WTC11 (cell line): ENCODE measurements around the gene NELL1. TPM values are rescaled to one million over a fixed set of nuclear protein-coding genes. Genes with fewer than 3 reads are reported as not detected.

Experiments used
- ATAC-seq: fragments of 200-7000 bp; cut with Tn5 transposase; 2 replicates; pipeline ENCODE4 v1.10.0; 2021; ENCODE audit warnings: mild to moderate bottlenecking, moderate library complexity
- CTCF ChIA-PET: fragments of 300-600 bp; sonication (Branson Sonifier 250); formaldehyde crosslinking; loops from one replicate; lab custom pipeline; 2021; ENCODE audit warnings: antibody characterized with exemption; lab: Charles Lee
- POLR2A ChIA-PET: fragments of 350-600 bp; sonication (Branson Sonifier 250); formaldehyde crosslinking; loops from one replicate; lab custom pipeline; 2021; ENCODE audit warnings: antibody characterized with exemption; lab: Charles Lee
- DNase-seq: peaks from one replicate; pipeline ENCODE4 v3.0.0; 2021; ENCODE audit warnings: low spot score
- H3K27ac Mint-ChIP-seq: 2 replicates; pipeline ENCODE4 v1.8.0; 2021; ENCODE audit warnings: mixed read lengths
- H3K27me3 Mint-ChIP-seq: 2 replicates; pipeline ENCODE4 v1.8.0; 2021; ENCODE audit warnings: low read depth, mild to moderate bottlenecking, moderate library complexity, mixed read lengths
- H3K36me3 Mint-ChIP-seq: 2 replicates; pipeline ENCODE4 v1.8.0; 2021; ENCODE audit warnings: mixed read lengths
- H3K4me1 Mint-ChIP-seq: 2 replicates; pipeline ENCODE4 v1.8.0; 2022; ENCODE audit warnings: mixed read lengths
- H3K4me3 Mint-ChIP-seq: 2 replicates; pipeline ENCODE4 v1.8.0; 2021; ENCODE audit warnings: mild to moderate bottlenecking, moderate library complexity, mixed read lengths
- H3K9me3 Mint-ChIP-seq: 2 replicates; pipeline ENCODE4 v1.8.0; 2021; ENCODE audit warnings: mixed read lengths
- CREM ChIP-seq: sonication (generic); formaldehyde crosslinking; IDR thresholded peaks from 2 replicates; pipeline ENCODE4 v1.8.1; 2022; ENCODE audit warnings: mild to moderate bottlenecking, missing genetic modification reagents, moderate library complexity
- ELF4 ChIP-seq: sonication (generic); formaldehyde crosslinking; IDR thresholded peaks from 2 replicates; pipeline ENCODE4 v1.8.1; 2022; ENCODE audit warnings: low read depth, mild to moderate bottlenecking, moderate library complexity, missing genetic modification reagents
- FOXP1 ChIP-seq: sonication (generic); formaldehyde crosslinking; IDR thresholded peaks from 2 replicates; pipeline ENCODE4 v1.8.0; 2022; ENCODE audit warnings: missing genetic modification reagents, mild to moderate bottlenecking, moderate library complexity, borderline replicate concordance
- HMGA2 ChIP-seq: fragments of 250-450 bp; sonication (Bioruptor Pico); IDR thresholded peaks from 2 replicates; pipeline ENCODE4 v1.4.0; 2021; ENCODE audit warnings: mild to moderate bottlenecking, moderate library complexity
- JUN ChIP-seq: sonication (generic); formaldehyde crosslinking; IDR thresholded peaks from 2 replicates; pipeline ENCODE4 v1.8.0; 2023; ENCODE audit warnings: mild to moderate bottlenecking, missing genetic modification reagents
- RORB ChIP-seq: fragments of 250-450 bp; sonication (Bioruptor Pico); IDR thresholded peaks from 2 replicates; pipeline ENCODE4 v1.9.0; 2021; ENCODE audit warnings: mild to moderate bottlenecking
- TCF7 ChIP-seq: sonication (generic); formaldehyde crosslinking; IDR thresholded peaks from 2 replicates; pipeline ENCODE4 v1.8.0; 2022; ENCODE audit warnings: mild to moderate bottlenecking, low read depth, missing genetic modification reagents, moderate library complexity
- USF2 ChIP-seq: sonication (generic); formaldehyde crosslinking; IDR thresholded peaks from 2 replicates; pipeline ENCODE4 v1.8.1; 2023; ENCODE audit warnings: mild to moderate bottlenecking, missing genetic modification reagents, moderate library complexity
- ZBTB21 ChIP-seq: sonication (generic); formaldehyde crosslinking; IDR thresholded peaks from 2 replicates; pipeline ENCODE4 v1.8.1; 2023; ENCODE audit warnings: mild to moderate bottlenecking, missing genetic modification reagents, borderline replicate concordance
- ZNF281 ChIP-seq: sonication (generic); formaldehyde crosslinking; IDR thresholded peaks from 2 replicates; pipeline ENCODE4 v1.8.0; 2023; ENCODE audit warnings: mild to moderate bottlenecking, missing genetic modification reagents
- ZNF423 ChIP-seq: fragments of 250-450 bp; sonication (Bioruptor Pico); IDR thresholded peaks from 2 replicates; pipeline ENCODE4 v2.1.2; 2022; ENCODE audit warnings: mild to moderate bottlenecking, moderate library complexity
- total RNA-seq: library from RNA; stranded (reverse); gene quantifications from 3 replicates; pipeline ENCODE4 v1.2.3, GENCODE V29; 2021
- TF ChIP-seq, protein P1 (sequence below): fragments of 250-450 bp; sonication (Bioruptor Pico); conservative IDR thresholded peaks from 2 replicates; pipeline ENCODE4 v1.9.0; 2021; ENCODE audit warnings: mild to moderate bottlenecking
- TF ChIP-seq, protein P2 (sequence below): sonication (generic); formaldehyde crosslinking; IDR thresholded peaks from 2 replicates; pipeline ENCODE4 v1.8.1; 2022; ENCODE audit warnings: missing genetic modification reagents, borderline replicate concordance
- TF ChIP-seq, protein P3 (sequence below): fragments of 200-600 bp; IDR thresholded peaks from 2 replicates; pipeline ENCODE4 v1.8.0; 2022; ENCODE audit warnings: antibody characterized with exemption
- TF ChIP-seq, protein P4 (sequence below): sonication (generic); formaldehyde crosslinking; IDR thresholded peaks from 2 replicates; pipeline ENCODE4 v1.8.1; 2023; ENCODE audit warnings: mild to moderate bottlenecking, missing genetic modification reagents, borderline replicate concordance

NELL1 gene
- total RNA-seq, 1 experiment from 2014 or later, result 1.8 TPM

DNA sequence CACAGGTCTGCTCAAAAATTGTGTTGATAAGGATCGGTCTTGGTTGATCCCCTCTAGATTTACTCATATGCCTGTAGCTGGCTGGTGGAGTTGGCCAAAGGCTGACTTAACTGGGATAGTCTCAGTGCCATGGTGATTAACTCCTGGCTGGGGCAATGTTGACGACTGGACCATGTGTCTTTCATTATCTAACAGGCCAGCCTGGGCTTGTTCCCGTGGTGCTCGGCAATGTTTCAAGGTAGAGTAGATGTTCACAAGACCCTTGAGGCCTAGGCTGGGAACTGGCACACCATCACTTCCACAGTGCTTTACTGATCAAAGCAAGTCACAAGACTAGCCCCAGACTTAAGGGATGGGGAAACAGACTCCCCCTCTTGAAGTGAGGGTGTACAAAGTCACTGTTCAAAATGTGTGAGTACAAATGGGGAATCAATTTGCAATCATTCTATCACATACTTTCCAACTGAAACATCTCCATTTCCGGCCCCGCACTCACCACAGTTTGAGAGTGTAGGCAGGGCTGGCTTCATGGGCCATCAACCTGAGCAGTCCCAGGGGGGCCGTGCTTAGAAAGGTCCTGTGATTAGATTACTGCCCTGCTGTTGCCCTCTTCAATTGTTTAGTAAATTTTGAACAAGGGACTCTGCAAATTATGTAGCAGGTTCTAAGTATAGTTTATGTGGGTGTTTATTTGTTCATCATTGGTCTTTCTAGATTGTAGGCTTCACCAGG, 240.8 kb downstream of the NELL1 start:
- DNase-seq, result no peak
- peaks cover 32% of the 10 kb centered on the region for H3K4me1 Mint-ChIP-seq
- TF ChIP-seq ZBTB21 (CRISPR knock-in tag), result no peak
- no peak for TF ChIP-seq RORB (CRISPR knock-in tag)
- TF ChIP-seq ZNF281, result no peak
- no peak for TF ChIP-seq FOXP1
- no peak for TF ChIP-seq TCF7 (CRISPR knock-in tag)
- TF ChIP-seq, protein P1, sequence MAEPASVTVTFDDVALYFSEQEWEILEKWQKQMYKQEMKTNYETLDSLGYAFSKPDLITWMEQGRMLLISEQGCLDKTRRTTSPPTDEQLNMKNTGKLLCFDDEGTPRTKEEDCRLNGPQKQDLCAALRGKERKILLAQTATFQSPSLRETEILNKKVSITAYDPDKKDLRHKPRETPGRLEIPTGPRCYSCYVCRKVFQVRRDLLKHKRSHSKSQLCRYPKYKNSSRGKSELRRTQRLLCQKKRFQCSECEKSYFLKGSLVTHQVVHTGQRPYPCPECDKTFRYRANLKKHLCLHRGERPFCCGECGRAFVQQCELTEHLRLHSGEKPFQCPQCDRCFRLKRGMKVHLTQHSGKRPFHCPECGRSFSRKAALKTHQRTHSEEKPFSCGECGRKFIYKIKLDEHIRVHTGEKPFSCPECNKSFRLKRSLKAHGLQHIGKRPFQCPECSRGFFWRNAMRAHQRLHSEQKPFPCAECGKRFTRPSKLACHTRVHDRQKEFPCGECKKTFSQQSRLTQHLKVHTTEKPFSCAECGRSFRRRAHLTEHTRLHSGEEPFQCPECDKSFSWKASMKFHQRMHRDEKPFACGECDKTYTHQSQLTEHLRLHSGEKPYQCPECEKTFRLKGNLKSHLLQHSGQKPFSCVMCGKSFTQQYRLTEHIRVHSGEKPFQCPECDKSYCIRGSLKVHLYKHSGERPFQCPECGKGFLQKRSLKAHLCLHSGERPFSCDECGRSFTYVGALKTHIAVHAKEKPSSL (CRISPR knock-in tag), result no peak
- TF ChIP-seq USF2 (CRISPR knock-in tag), result no peak
- TF ChIP-seq, all 79 proteins: peak for 0
- peaks cover 12% of the 10 kb centered on the region for H3K27me3 Mint-ChIP-seq
- ChIA-PET CTCF (no interaction called here), POLR2A (no interaction called here)
- no peak overlapping the region for H3K4me3 Mint-ChIP-seq
- no peak overlapping the region for H3K27ac Mint-ChIP-seq
- ATAC-seq, result no peak
- peaks cover 10% of the 10 kb centered on the region for H3K36me3 Mint-ChIP-seq
- peaks cover 22% of the 10 kb centered on the region for H3K9me3 Mint-ChIP-seq

- Mint-ChIP-seq H3K4me1 (peaks cover 34% of the 10 kb centered on the region), H3K27me3 (peaks cover 12% of the 10 kb centered on the region), H3K4me3 (no peak overlapping the region), H3K27ac (no peak overlapping the region), H3K36me3 (peaks cover 9% of the 10 kb centered on the region), H3K9me3 (peaks cover 17% of the 10 kb centered on the region)
- no peak for ATAC-seq
- no peak for DNase-seq
- CTCF ChIA-PET, result interaction anchor here (0.6 kb wide), 1 partner anchor 15 kb away, joined by 5 read pairs; no protein-coding TSS in a partner anchor
- POLR2A ChIA-PET, result no interaction called here
- TF ChIP-seq, protein P2, sequence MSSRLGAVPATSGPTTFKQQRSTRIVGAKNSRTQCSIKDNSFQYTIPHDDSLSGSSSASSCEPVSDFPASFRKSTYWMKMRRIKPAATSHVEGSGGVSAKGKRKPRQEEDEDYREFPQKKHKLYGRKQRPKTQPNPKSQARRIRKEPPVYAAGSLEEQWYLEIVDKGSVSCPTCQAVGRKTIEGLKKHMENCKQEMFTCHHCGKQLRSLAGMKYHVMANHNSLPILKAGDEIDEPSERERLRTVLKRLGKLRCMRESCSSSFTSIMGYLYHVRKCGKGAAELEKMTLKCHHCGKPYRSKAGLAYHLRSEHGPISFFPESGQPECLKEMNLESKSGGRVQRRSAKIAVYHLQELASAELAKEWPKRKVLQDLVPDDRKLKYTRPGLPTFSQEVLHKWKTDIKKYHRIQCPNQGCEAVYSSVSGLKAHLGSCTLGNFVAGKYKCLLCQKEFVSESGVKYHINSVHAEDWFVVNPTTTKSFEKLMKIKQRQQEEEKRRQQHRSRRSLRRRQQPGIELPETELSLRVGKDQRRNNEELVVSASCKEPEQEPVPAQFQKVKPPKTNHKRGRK, result no peak
- no peak for TF ChIP-seq ELF4 (CRISPR knock-in tag)
- TF ChIP-seq, all 79 proteins: peak for 0
Measured at GRCh38 chr11:20910733-20911132, 241.3 kb downstream of the NELL1 start.

DNA sequence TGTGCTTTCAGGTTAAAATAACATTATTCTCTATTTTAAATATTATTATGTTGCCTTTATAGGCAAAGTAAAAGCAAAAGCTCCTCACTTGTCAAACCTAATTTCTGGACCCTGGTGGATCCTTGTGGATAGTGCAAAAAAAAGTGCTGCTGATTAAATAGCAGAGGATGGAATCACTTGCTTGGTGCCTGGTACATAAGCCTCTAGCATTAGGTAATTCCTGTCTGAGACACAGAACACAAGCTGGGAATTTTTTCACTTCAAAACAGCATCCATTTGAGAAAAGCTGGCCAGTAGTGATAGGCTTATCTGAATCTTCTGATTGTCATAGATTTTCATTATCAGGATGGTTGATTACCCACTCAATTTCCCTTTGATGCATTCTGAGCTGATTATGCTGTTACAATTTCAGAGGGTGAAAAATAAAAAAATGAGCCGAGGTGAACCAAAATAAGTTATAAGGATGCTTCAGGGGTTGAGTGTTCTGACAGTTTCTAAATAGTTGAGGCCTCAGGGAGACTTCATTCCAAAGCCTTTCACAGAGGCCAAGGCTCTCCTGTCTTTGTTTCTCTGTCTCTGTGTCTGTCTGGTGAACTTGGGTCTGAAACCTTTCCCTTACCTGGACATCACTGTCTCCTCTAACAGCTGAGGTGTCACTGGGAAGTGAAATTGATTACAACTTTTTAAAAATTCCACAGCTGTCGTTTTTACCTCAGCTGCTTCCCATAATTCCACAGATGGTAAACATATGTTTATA, 242.9 kb downstream of the NELL1 start:
- Mint-ChIP-seq H3K4me1 (peaks cover 39% of the 10 kb centered on the region), H3K27me3 (peaks cover 12% of the 10 kb centered on the region), H3K4me3 (no peak overlapping the region), H3K27ac (0 out of 2 replicates have a peak overlapping the region, but pooled peaks have one; percentile 63), H3K36me3 (peaks cover 8% of the 10 kb centered on the region), H3K9me3 (peaks cover 10% of the 10 kb centered on the region)
- DNase-seq, result no peak
- CTCF ChIA-PET, result interaction anchor here (1.4 kb wide), 1 partner anchor 39 kb away, joined by 4 read pairs; no protein-coding TSS in a partner anchor
- POLR2A ChIA-PET, result no interaction called here
- ATAC-seq, result peak; percentile 53
- TF ChIP-seq, protein P3, sequence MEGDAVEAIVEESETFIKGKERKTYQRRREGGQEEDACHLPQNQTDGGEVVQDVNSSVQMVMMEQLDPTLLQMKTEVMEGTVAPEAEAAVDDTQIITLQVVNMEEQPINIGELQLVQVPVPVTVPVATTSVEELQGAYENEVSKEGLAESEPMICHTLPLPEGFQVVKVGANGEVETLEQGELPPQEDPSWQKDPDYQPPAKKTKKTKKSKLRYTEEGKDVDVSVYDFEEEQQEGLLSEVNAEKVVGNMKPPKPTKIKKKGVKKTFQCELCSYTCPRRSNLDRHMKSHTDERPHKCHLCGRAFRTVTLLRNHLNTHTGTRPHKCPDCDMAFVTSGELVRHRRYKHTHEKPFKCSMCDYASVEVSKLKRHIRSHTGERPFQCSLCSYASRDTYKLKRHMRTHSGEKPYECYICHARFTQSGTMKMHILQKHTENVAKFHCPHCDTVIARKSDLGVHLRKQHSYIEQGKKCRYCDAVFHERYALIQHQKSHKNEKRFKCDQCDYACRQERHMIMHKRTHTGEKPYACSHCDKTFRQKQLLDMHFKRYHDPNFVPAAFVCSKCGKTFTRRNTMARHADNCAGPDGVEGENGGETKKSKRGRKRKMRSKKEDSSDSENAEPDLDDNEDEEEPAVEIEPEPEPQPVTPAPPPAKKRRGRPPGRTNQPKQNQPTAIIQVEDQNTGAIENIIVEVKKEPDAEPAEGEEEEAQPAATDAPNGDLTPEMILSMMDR, result no peak
- TF ChIP-seq HMGA2 (no peak), CREM (no peak), ZNF423 (no peak), JUN (CRISPR knock-in tag) (no peak)
- TF ChIP-seq, protein P4, sequence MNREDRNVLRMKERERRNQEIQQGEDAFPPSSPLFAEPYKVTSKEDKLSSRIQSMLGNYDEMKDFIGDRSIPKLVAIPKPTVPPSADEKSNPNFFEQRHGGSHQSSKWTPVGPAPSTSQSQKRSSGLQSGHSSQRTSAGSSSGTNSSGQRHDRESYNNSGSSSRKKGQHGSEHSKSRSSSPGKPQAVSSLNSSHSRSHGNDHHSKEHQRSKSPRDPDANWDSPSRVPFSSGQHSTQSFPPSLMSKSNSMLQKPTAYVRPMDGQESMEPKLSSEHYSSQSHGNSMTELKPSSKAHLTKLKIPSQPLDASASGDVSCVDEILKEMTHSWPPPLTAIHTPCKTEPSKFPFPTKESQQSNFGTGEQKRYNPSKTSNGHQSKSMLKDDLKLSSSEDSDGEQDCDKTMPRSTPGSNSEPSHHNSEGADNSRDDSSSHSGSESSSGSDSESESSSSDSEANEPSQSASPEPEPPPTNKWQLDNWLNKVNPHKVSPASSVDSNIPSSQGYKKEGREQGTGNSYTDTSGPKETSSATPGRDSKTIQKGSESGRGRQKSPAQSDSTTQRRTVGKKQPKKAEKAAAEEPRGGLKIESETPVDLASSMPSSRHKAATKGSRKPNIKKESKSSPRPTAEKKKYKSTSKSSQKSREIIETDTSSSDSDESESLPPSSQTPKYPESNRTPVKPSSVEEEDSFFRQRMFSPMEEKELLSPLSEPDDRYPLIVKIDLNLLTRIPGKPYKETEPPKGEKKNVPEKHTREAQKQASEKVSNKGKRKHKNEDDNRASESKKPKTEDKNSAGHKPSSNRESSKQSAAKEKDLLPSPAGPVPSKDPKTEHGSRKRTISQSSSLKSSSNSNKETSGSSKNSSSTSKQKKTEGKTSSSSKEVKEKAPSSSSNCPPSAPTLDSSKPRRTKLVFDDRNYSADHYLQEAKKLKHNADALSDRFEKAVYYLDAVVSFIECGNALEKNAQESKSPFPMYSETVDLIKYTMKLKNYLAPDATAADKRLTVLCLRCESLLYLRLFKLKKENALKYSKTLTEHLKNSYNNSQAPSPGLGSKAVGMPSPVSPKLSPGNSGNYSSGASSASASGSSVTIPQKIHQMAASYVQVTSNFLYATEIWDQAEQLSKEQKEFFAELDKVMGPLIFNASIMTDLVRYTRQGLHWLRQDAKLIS (CRISPR knock-in tag), result no peak
